GM23248 (cell line): Measurements from ENCODE around the gene PLCB3. TPM values are rescaled to one million over a fixed set of nuclear protein-coding genes. Genes with fewer than 3 reads are reported as not detected.

Experiments
- DNase-seq: peaks from one replicate; pipeline ENCODE4 v3.0.0-alpha.2; 2015
- H2AFZ ChIP-seq: fragments of 200-600 bp; sonication (generic); 2 replicates; pipeline ENCODE4 v1.6.1; 2016; ENCODE audit warnings: antibody characterized with exemption
- H3F3A ChIP-seq: fragments of 200-600 bp; sonication (generic); 2 replicates; pipeline ENCODE4 v1.6.1; 2016; ENCODE audit warnings: mild to moderate bottlenecking, antibody characterized with exemption, mixed run types; ENCODE audit not compliant: insufficient read depth
- H3K27ac ChIP-seq: fragments of 200-600 bp; sonication (generic); 2 replicates; pipeline ENCODE4 v1.5.1; 2016; ENCODE audit warnings: mild to moderate bottlenecking
- H3K27me3 ChIP-seq: fragments of 200-600 bp; sonication (generic); replicated peaks from 2 replicates; pipeline ENCODE4 v1.6.1; 2016; ENCODE audit warnings: mild to moderate bottlenecking; ENCODE audit not compliant: insufficient read depth
- H3K36me3 ChIP-seq: fragments of 200-600 bp; sonication (generic); 2 replicates; pipeline ENCODE4 v1.6.1; 2016; ENCODE audit warnings: low read depth, mild to moderate bottlenecking
- H3K4me1 ChIP-seq: fragments of 200-600 bp; sonication (generic); 2 replicates; pipeline ENCODE4 v1.6.1; 2016; ENCODE audit warnings: mild to moderate bottlenecking; ENCODE audit not compliant: insufficient read depth
- H3K4me2 ChIP-seq: fragments of 200-600 bp; sonication (generic); one replicate; pipeline ENCODE4 v1.6.1; 2016; ENCODE audit warnings: mild to moderate bottlenecking; ENCODE audit not compliant: unreplicated experiment
- H3K4me3 ChIP-seq: fragments of 200-600 bp; sonication (generic); 2 replicates; pipeline ENCODE4 v1.5.1; 2016; ENCODE audit warnings: mild to moderate bottlenecking
- H3K79me2 ChIP-seq: fragments of 200-600 bp; sonication (generic); 2 replicates; pipeline ENCODE4 v1.6.1; 2016; ENCODE audit warnings: mild to moderate bottlenecking; ENCODE audit not compliant: insufficient read depth
- H3K9ac ChIP-seq: fragments of 200-600 bp; sonication (generic); 2 replicates; pipeline ENCODE4 v1.6.1; 2016; ENCODE audit warnings: mild to moderate bottlenecking
- H3K9me2 ChIP-seq: fragments of 200-600 bp; sonication (generic); 2 replicates; pipeline ENCODE4 v1.6.1; 2016; ENCODE audit warnings: mixed run types, mild to moderate bottlenecking, moderate library complexity; ENCODE audit not compliant: insufficient read depth
- H3K9me3 ChIP-seq: fragments of 200-600 bp; sonication (generic); one replicate; pipeline ENCODE4 v1.6.1; 2017; ENCODE audit warnings: low read depth
- H4K20me1 ChIP-seq: fragments of 200-600 bp; sonication (generic); 2 replicates; pipeline ENCODE4 v1.6.0; 2016; ENCODE audit not compliant: insufficient read depth
- EZH2 ChIP-seq: fragments of 200-600 bp; sonication (generic); IDR thresholded peaks from 2 replicates; pipeline ENCODE4 v1.6.1; 2018; ENCODE audit warnings: antibody characterized with exemption, mild to moderate bottlenecking; ENCODE audit not compliant: insufficient read depth, poor library complexity, severe bottlenecking
- EZH2phosphoT487 ChIP-seq: fragments of 200-600 bp; sonication (generic); IDR thresholded peaks from 2 replicates; pipeline ENCODE4 v1.6.1; 2018; ENCODE audit warnings: antibody characterized with exemption, moderate library complexity, mild to moderate bottlenecking, low read depth; ENCODE audit not compliant: insufficient read depth
- WGBS, 2 experiments: methylation state at CpG; one replicate each; pipeline ENCODE4 v1.1.6; 2015 to 2017; ENCODE audit warnings: low lambda C conversion rate in 2 of 2, low coverage in 1 of 2; ENCODE audit errors: missing lambda C conversion rate in 2 of 2; 5-methylcytosine and 5-hydroxymethylcytosine counted together
- in situ Hi-C: fragments of 300-500 bp; cut with MboI; formaldehyde crosslinking; loops from 2 replicates; pipeline ENCODE4 v1.15.0; 2020
- polyA plus RNA-seq: library from polyadenylated mRNA; unstranded; fragments of >200 nt; fragmentation: Nextera tagmentation; extraction: Ambion mirVana; gene quantifications from 2 replicates; pipeline ENCODE4 v1.2.1, GENCODE V29; 2016
- total RNA-seq: library from RNA; depleted of rRNA; stranded (reverse); fragments of >200 nt; shearing (Covaris generic); gene quantifications from 2 replicates; pipeline ENCODE4 v1.2.3, GENCODE V29; 2014

Gene PLCB3
- total and polyA plus RNA-seq, 2 experiments from 2014 or later = 6.5 to 32.7 TPM

DNA sequence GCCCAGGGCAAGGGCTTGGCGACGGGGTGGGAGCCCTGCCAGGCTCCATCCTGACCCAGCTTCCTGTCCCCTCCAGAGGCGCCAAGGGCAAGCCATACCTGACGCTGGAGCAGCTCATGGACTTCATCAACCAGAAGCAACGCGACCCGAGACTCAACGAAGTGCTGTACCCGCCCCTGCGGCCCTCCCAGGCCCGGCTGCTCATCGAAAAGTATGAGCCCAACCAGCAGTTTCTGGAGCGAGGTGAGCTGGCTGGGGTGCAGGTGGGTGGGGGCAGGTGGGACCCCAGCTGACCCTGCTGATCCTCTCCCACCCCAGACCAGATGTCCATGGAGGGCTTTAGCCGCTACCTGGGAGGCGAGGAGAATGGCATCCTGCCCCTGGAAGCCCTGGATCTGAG, 5.0 kb downstream of the PLCB3 start:
- Histone ChIP-seq H3K27me3 (no peaks in the 10 kb centered on the region), H3K4me1 (peaks cover 11% of the 10 kb centered on the region; the same call in 1 of the 2 replicates), H3K9me2 (no peaks in the 10 kb centered on the region), H3K9me3 (no peaks in the 10 kb centered on the region), H3F3A (no peaks in the 10 kb centered on the region), H3K27ac (no peak overlapping the region), H2AFZ (no peak overlapping the region), H3K4me2 (no peak overlapping the region), H3K4me3 (no peak overlapping the region), H3K79me2 (peaks cover 29% of the 10 kb centered on the region), H3K9ac (no peak overlapping the region), H3K36me3 (no peaks in the 10 kb centered on the region; the same call in 1 of the 2 replicates), H4K20me1 (no peaks in the 10 kb centered on the region)
- no peak for DNase-seq
- in situ Hi-C loops = no loop called here
- no peak for TF ChIP-seq EZH2
- no peak for TF ChIP-seq EZH2phosphoT487
- WGBS, 2 experiments = 93 to 97% methylated on average over 11 to 15 of the region's 15 CpGs

DNA sequence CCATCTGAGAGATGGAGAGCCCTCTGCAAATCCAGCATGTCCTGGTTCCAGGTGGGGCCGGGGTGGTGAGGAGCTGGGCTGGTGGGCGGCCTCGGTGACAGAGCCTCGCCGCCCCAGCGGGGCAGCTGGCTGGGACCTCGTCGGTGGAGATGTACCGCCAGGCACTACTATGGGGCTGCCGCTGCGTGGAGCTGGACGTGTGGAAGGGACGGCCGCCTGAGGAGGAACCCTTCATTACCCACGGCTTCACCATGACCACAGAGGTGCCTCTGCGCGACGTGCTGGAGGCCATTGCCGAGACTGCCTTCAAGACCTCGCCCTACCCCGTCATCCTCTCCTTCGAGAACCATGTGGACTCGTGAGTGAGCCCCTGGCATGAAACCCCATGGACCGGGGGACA, 7.0 kb downstream of the PLCB3 start:
- H3K27ac ChIP-seq = no peak overlapping the region
- no peak overlapping the region for H2AFZ ChIP-seq
- H3K79me2 ChIP-seq = peaks cover 10% of the 10 kb centered on the region
- in situ Hi-C loops = no loop called here
- WGBS, 2 experiments = 90 to 93% methylated on average over 20 to 24 of the region's 24 CpGs
- H3K4me1 ChIP-seq = 0 out of 2 replicates have a peak, but pooled peaks cover 3% of the 10 kb centered on the region
- H3K9me2 ChIP-seq = no peaks in the 10 kb centered on the region
- TF ChIP-seq EZH2phosphoT487 = no peak
- TF ChIP-seq EZH2 = no peak
- H3F3A ChIP-seq = no peaks in the 10 kb centered on the region
- DNase-seq = no peak
- H4K20me1 ChIP-seq = no peaks in the 10 kb centered on the region
- no peak overlapping the region for H3K9ac ChIP-seq
- H3K4me3 ChIP-seq = no peak overlapping the region
- no peak overlapping the region for H3K4me2 ChIP-seq
- peaks cover 7% of the 10 kb centered on the region; the same call in 1 of the 2 replicates for H3K36me3 ChIP-seq
- no peaks in the 10 kb centered on the region for H3K9me3 ChIP-seq
- no peaks in the 10 kb centered on the region for H3K27me3 ChIP-seq

DNA sequence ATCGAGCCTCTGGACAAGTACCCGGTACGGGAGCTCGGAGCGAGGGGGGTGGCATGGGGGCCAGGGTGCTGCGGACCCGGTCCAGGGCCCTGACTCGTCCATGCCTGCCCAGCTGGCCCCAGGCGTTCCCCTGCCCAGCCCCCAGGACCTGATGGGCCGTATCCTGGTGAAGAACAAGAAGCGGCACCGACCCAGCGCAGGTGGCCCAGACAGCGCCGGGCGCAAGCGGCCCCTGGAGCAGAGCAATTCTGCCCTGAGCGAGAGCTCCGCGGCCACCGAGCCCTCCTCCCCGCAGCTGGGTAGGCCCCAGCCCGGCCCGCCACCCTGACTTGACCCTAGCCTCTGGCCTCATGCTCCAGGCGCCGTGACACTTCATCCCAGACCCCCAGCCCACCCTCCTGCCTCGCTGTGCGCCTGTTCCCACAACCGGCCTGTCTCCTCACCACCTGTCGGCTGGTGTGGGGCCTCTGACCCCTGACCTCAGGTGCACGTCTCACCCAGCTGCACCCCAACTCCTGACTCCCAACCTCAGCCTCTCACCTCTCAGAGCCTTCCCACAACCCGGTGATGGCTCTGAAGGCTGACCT, 7.7 kb downstream of the PLCB3 start:
- Histone ChIP-seq H3K9me3 (no peaks in the 10 kb centered on the region), H3K27me3 (no peaks in the 10 kb centered on the region), H4K20me1 (no peaks in the 10 kb centered on the region), H3K9ac (no peak overlapping the region), H3K36me3 (peaks cover 7% of the 10 kb centered on the region; the same call in 1 of the 2 replicates), H3K9me2 (no peaks in the 10 kb centered on the region), H3K27ac (no peak overlapping the region), H3F3A (no peaks in the 10 kb centered on the region), H2AFZ (no peak overlapping the region), H3K4me3 (no peak overlapping the region), H3K4me2 (no peak overlapping the region), H3K4me1 (no peaks in the 10 kb centered on the region), H3K79me2 (peaks cover 3% of the 10 kb centered on the region)
- WGBS, 2 experiments = 99% methylated on average over 18 to 24 of the region's 32 CpGs
- no peak for TF ChIP-seq EZH2
- TF ChIP-seq EZH2phosphoT487 = no peak
- in situ Hi-C loops = no loop called here
- no peak for DNase-seq

DNA sequence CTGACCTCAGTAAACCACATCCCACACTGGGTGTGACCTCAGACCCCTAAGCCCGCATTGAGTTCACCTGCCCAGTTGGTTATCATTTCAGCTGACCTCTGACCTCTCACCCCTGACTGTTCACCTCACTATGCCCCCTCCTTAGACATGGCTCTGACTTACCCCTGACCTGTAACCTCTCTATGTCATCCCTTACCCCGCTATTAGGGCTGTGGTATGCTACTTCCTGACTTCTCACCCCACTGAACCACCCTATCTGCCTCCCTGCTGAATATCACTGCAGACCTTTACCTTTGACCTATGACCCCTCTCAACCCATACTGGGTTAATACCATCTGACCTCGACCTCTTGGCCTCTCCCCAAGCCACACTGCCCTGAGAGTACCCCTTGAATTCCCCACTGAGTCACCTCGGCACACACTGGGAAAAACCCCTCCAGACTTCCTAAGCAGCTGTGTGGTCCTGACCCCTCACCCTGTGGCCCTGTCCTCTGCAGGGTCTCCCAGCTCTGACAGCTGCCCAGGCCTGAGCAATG, 8.3 kb downstream of the PLCB3 start:
- no peaks in the 10 kb centered on the region for H4K20me1 ChIP-seq
- no peaks in the 10 kb centered on the region for H3K27me3 ChIP-seq
- H3F3A ChIP-seq = no peaks in the 10 kb centered on the region
- no peak for DNase-seq
- no peak overlapping the region for H2AFZ ChIP-seq
- H3K27ac ChIP-seq = no peak overlapping the region
- no peaks in the 10 kb centered on the region for H3K9me3 ChIP-seq
- in situ Hi-C loops = no loop called here
- H3K9me2 ChIP-seq = no peaks in the 10 kb centered on the region
- no peak for TF ChIP-seq EZH2
- TF ChIP-seq EZH2phosphoT487 = no peak
- H3K79me2 ChIP-seq = no peaks in the 10 kb centered on the region; the same call in 1 of the 2 replicates
- peaks cover 7% of the 10 kb centered on the region; the same call in 1 of the 2 replicates for H3K36me3 ChIP-seq
- H3K4me2 ChIP-seq = no peak overlapping the region
- no peaks in the 10 kb centered on the region for H3K4me1 ChIP-seq
- H3K9ac ChIP-seq = no peak overlapping the region
- WGBS, 2 experiments = 98% methylated on average over 4 of the region's 4 CpGs
- H3K4me3 ChIP-seq = no peak overlapping the region
